Left colon (tissue), 2 donors: ENCODE results near the gene NACC2. TPM values are rescaled to one million over a fixed set of nuclear protein-coding genes. Genes with fewer than 3 reads are reported as not detected.

Experiments used
- ATAC-seq: fragments of 200-7000 bp; cut with Tn5 transposase; one replicate; pipeline ENCODE4 v1.9.1; 2020; ENCODE audit warnings: mild to moderate bottlenecking, moderate library complexity
- DNase-seq, 2 donors: peaks; one replicate each; pipeline ENCODE4 v3.0.0-alpha.2; 2020
- intact Hi-C, 2 donors: fragments of 100-400 bp; cut with DNase I in 1 of 2; cut with micrococcal nuclease in 1 of 2; formaldehyde crosslinking; loops; one replicate each; pipeline versions ENCODE4 v1.11.2 to v1.14.0; 2022; cut with DNase I, micrococcal nuclease
- total RNA-seq, 2 donors: library from RNA; stranded (reverse); fragmentation: NEBNext Ultra II Directional; extraction: Animal tissue kit (Norgen Biotek cat#: 25700); gene quantifications; one replicate each; pipeline ENCODE4 v1.2.1, GENCODE V29; 2021
- donor health status: DM: no; HTN: no; CAD: no.
- donor health status: DM: yes; HTN: yes; CAD: no.

Gene NACC2
- total RNA-seq, 2 donors from 2014 or later: 16.0 to 25.2 TPM

DNA sequence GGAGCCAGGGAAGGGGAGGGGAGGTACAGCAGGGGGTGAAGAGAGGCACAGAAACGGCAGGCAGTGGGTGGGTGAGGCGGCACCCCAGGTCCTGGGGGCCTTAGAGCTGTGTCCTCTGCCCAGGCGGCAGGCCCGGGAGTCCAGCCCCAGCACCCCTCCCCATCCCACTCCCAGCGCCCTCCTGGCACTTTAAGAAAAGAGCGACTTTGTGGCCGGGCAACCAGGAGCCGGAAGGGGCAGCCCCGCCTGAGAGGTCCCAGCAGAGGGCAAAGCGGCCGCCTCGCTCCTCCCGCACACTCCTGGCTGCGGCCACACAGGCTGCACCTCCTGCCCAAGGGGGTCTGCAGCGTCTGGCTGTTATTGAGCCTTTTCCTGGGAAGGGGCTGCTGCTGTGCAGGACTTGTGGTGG is 42.6 kb downstream of the NACC2 start:
- intact Hi-C loops: no loop called here
- ATAC-seq (peak; percentile 51), DNase-seq (peak in 1 of 2 donors; percentile 40)

DNA sequence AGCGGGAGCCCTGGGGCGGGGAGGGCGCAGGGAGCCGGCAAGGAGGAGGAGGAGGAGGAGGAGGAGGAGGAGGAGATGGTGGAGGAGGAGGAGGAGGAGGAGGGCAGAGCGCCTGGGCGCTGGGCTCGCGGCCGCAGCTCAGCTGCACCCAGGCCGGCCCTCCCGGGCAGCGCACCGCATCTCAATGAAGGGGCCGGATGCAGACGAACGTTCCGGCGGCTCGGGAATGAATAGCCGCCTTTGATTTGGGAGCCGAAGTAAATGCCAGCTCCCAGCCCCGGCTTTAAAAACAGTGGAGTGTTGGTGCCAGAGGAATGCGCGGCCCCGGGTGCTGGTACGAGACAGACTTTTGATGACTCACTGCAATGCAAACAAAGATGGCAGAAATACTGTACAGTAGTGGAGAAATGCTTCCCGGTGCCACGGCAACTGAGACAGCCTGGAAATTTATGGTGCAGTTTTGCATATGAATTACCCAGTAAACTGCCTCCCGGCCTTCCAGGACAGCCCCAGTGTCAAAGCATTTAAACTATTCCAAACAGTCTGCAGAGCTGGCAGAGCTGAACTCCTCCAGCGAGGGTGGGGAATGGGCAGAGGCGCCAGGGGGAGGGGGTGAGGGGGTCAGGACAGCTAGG is 43.1 kb downstream of the NACC2 start:
- peak; percentile 79 to 86 for DNase-seq
- intact Hi-C loops: no loop called here
- ATAC-seq: peak; percentile 87

DNA sequence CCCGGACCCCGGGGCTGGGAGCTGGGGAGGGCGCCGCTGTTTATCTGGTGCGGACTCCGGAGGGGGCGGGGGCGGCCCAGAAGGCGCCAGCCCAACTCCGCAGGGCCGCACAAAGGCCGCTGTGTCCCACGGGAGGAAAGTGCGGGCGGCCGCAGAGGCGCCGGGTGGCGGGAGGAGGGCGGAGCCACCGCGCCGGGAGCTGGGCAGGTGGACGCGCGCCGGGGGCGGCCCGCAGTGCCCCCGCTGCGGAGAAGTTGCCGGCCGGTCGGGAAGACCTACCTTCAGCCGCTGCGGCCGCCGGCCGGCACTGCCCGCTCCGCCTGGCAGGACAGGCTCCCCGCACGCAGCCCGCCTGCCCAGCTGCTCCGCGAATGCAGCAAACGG is 43.6 kb downstream of the NACC2 start:
- peak; percentile 49 for ATAC-seq
- peak in 1 of 2 donors; percentile 43 for DNase-seq
- intact Hi-C loops: no loop called here

DNA sequence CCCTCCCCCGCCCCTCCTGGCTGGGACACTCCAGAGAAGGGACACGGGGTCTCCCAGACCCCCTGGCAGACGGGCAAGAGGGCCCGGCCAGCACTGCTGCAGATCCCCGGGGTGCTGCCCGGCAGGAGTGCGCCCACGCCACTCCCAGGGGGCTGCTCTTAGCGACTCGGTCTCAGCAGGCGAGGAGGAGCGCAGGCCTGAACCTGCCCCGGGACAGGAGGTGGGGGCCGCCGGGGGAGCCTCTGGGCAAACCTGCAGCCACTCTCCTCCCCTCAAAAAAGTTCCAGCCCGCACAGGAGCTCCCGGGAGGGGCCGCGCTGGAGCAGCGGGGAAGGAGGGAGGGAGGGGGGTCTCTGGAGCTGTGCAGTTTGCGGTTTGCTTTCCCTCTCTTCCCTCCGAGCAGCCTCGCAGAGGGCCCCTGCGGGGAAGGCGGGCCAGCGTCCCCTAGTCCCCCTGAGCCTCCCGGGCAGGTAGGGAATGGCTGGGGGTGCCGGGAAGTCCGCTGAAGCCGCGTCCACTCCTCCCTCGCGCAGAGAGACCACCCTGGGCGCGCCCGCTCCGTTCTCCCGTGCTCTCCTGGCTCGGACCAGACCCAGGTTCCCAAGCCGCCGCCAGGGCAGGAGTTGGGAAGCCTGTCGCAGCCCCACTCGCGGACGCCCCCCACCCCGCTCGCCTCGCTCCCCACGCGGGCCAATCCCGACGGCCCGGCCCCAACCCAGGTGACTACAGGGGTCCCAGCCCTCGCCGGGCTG is 44.2 kb downstream of the NACC2 start:
- intact Hi-C loops: no loop called here
- DNase-seq (no peak), ATAC-seq (no peak)

DNA sequence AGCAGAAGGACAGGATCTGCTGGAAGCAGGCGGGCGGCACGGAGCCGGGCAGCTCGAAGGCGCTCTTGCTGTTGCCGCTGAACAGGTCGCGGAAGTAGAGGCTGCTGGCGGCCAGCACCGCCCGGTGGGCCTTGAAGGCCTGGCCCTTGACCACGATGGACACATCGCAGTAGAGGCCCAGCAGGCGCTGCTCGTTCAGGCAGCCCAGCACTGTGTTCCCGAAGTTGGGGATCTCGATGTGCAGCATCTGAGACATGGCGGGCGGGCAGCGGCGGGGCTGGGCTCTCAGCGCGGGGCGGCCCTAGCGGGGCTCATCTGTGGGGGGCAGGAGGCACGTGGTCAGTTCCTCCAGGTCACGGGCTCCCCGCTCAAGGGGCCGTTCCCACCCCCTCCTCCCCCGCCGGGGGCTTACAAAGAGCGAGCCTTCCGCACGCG is 44.8 kb downstream of the NACC2 start:
- intact Hi-C loops: no loop called here
- ATAC-seq (no peak), DNase-seq (no peak)

DNA sequence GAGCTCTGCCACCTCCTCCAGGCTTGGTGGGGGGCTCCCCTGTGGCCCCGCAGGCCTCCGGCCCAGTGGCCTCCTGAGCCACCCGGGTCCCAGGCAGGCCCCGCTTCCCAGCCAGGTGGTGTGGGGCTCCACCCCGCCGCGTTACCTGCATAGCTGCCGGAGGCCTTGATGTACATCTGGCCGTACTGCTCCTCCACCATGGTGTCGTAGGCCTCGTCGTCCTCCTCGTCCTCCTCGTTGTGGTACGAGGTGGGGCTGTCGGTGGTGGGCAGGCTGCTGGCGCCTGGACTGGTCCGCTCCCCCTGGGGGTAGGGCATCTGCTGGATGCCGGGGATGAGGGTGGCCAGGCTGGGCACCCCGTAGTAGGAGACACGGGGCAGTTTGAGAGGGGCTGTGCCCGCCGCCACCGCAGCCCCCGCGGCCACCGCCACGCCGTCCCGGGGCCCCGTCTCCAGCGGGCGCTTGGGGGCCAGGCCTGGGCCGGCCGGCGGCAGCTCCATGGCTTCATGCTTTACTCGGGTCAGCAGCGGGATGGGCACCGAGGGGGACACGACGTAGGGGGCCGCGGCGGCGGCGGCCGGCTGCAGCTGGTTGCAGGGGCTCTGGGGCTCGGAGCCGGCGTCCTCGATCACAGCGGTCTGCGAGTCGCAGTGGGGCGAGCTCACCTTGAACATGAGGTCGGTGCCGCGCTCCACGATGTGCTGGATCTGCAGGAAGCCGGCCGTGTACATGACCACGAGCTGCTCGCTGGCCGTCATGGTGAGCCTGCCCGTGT is 45.4 kb downstream of the NACC2 start:
- intact Hi-C loops: no loop called here
- ATAC-seq (no peak), DNase-seq (no peak)

DNA sequence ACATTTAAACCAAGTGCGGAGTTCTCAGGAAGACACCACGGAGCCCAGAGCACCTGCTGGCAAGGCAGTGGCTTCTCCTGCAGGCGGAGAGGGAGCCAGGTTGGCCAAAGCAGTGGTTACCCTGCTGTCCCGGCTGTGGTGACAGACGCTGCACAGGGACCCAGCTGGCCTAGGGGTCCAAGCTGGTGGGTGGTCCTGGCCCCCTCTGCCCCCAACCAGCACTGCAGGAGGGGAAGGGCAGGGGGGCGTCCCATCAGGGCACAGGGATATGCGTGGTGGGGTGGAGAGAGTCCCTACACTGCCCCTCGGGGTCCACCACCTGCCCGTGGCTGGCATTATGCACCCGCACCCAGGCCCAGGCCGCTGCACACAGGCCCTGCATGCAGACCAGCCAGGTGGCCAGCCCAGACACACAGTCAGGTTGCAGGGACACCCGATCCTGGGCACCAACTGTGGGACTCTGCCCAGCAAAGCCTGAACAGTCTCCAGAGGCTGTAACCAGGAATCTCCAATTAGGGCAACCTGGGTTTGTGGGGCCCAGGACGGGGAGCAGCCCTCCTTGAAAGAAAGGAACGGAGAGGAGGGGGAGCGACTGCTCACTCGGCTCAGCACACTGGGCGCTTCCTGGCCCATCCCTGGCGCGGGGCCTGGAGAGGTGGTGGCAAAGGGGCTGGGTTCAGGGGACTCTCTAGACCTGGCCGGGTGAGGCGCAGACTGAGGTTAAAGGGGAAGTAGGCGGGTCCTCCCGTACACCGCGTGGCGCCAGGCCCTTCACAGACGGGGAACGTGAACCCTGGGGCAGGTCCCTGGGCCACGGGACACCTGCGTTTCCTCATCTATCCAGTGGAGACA is 46.3 kb downstream of the NACC2 start:
- intact Hi-C loops: no loop called here
- DNase-seq (no peak), ATAC-seq (no peak)

DNA sequence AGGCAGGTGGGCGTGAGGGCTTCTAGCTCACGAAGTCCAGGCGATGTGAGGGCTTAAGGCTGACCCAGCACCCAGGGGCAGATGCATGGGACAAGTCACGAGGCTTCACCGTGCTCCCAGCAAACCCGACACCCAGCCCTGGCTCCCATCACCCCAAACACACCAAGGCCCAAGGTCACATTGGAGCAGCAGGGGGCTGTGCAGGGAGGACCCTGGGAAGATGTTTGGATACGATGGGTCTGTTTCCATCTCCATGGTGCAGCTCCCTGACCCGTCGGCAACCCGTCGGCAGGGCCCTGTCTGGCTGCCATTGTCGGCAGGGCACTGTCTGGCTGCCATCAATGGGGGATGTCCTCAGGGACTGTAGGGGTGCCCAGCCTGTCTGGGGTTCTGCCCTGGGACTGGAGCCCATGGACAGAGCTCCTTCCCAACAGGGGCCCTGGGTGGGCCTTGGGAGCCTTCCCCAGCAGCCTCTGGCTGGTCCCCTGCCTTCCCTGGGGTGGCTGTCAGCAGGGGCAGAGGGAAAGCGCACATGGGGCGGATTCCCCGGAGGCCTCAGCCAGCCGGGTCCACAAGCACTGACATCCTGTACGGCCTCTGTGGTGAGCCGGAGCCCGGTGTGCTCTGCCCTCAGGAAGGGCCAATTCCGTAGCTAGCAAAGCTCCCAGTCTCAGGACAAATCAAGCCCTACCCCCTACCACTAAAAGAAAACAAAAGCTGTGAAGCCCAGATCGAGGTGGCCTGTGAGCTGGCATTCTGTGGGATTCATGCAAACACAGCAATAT is 47.1 kb downstream of the NACC2 start:
- no peak for ATAC-seq
- intact Hi-C loops: no loop called here
- no peak for DNase-seq

DNA sequence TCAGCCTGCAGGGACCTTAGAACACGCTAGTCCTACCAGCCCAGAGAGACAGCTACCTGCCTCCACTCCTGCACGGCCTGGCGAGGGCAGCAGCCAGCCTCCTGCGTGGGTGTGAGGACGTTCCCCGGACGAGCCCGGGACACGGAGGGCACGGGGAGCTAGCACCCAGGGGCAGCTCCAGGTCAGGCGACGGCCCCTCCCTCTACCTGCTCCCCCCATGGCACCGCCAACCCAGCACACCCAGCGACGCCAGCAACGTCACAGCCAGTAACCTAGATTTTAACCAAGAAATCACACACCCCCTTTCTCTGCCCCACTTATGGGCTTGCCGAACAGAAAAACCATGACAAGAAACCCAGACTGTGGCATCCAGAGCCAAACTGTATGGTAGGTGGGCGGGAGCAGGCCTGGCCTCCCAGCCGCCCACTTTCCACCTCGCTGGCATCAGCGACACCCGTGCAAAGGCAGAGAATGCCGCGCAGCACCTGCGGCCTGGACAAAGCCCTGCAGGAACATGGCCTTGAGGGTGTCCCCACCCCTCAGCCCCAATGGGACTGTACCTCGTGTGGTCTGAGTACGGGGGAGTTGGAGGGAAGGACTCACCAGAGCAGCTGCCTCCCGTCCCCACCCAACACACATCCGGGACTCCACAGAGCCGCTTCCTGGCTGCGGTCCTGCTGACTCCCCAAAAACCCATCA is 47.9 kb downstream of the NACC2 start:
- intact Hi-C loops: no loop called here
- ATAC-seq: no peak
- no peak for DNase-seq

DNA sequence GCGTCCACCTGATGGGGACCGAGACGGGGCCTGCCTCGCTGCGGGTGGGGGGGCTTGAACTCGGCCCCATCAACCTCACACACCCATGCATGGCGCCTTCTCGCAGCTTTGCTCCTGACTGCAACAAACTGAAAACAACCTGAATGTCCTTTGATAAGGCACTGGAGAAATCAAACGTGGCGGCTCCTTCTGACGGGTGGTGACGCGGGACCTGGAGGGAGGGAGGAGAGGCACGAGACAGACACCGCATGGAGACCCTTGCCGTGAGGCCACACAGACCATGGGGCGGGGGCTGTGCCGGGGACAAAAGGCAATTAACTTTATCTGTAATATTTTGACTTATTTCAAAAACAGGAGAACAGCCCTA is 48.6 kb downstream of the NACC2 start:
- ATAC-seq (no peak), DNase-seq (no peak)
- intact Hi-C loops: no loop called here

DNA sequence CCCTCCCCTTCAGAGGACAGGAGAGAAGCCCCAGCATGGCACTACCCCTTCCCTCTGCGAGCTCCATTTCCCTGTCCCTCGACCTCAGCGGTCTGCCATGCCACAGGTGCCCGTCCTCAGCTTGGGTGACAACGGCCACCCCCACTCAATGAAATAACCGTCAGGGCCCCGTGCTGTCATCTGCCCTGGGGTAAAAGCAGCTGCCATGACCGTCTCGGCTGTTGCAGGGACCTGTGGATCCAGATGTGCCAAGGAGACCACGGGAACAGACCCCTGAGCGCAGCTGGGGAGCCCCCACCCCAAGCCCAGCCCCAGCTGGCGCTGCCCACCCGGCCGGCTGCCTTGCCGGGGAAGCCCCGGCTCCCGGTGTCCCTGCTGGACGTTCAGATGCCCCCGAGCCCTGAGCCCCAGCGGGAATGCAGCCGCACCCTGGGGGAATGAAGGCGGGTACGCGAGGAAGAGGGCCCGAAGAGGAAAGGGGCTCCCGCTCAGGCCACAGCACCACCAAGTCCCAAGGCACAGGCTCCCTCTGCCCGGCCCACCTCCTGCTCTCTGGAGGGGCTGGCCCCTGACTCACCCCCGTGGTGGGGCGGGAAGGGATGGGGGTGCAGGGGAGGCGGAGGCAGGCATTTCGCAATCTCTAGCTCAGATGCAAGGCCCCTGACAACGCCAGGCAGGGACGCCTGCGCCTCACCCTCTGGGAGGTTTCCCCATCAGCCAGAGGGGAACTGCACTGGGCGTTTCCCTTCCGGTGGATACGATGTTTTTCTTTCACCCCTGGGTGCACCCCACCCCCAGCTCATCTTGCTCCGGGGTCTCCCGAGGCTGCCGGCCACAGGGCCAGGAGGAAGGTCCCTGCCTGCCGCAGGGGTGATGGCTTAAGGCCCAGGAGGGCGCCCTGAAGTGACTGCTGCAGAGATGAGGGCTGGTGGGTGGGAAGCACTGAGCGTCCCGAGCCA is 49.2 kb downstream of the NACC2 start:
- intact Hi-C loops: no loop called here
- DNase-seq (no peak), ATAC-seq (no peak)

DNA sequence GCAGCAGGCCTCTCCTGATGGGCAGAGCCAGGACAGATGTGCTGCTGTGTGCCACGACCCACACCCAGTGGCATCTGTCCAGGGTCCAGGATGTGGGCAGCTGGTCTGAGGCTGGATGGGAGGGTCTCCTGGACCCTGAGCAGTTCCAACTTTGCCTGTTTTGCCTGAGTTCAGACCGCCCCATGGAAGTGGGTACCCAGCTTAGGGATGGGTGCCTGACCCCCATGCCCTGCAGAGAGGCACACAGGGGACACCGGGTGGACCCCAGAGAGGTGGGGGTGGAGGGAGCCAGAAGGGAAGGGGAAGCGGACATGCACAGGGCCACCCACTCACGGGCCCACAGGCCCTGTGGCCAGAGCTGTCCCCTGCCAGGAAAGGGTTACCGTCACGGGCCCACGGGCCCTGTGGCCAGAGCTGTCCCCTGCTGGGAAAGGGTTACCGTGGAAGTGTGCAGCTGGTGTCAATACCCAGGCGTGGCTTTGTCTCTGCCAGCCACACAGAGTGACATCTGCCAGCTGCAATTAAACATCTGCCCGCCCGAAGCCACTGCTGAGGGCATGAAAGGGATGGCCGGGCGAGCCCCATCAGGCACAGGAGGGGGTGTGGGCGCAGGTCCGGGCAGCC is 50.0 kb downstream of the NACC2 start:
- intact Hi-C loops: no loop called here

DNA sequence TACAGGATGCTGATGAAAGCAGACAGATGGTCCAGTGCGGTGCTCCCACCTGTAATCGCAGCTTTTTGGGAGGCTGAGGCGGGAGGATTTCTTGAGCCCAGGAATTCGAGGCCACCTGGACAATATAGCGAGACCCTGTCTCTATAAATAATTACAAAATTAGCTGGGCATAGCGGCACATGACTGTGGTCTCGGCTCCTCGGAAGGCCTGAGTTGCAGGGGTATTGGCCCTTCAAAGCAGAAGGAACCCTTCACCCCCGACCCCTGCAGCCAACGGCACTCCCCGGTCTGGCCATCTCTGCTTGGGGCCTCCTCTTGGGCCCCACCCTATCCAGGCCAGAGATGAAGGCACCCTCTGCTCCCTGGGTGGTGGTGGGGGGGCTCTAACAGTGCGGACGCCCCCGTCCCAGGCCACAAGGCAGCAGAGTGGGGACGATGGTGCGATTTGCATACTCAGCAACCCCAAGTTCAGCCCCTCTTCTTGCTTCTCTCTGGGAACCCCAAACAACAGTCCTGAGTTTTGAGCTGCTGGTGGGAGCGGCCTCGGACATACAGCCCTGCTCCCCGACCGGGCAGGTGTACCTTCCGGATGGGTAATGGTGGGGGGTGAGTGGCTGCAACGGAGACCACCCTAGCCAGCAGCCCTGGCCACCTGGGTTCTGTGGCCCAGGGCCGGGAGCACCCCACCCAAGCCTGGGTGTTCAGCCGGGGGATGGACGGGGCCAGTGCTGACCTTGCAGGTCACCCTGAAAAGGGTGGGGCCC is 50.7 kb downstream of the NACC2 start:
- DNase-seq (no peak), ATAC-seq (no peak)
- intact Hi-C loops: no loop called here

More for the DNA sequence above, 50.0 kb downstream of the NACC2 start:
- ATAC-seq (no peak), DNase-seq (no peak)

DNA sequence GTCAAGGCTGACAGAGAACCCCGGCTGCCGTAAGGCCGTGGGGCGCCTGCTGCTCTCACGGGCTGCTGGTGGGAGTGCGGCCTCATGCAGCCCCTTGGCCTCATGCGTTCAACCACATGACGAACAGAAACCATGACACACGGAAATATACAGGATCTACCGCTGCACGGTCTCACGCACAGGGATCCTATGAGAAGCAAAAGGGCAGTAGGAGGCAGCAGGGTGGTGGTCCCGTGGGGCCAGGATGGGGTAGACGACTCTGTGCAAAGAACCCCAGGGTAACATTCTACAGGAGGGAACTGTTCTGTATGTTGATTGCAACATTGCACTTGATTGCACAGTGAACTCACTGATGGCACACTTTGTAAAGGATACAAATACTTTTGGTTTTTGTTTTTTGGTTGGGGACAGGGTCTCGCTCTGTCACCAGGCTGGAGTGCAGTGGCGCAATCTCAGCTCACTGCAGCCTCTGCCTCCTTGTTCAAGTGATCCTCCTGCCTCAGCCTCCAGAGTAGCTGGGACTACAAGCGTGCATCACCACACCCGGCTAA is 51.6 kb downstream of the NACC2 start:
- intact Hi-C loops: no loop called here
- ATAC-seq (no peak), DNase-seq (no peak)

DNA sequence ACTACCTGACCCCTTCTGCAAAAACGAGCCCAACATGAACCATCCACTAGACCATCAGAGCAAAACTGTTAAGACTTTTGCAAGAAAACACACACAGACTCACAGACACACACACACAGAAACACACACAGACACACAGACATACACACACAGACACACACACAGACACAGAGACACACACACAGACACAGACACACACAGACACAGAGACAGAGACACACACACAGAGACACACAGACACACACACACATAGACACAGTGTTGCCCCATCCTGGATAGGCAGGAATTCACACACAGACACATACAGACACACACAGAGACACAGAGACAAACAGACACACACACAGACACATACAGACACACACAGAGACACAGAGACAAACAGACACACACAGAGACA is 52.5 kb downstream of the NACC2 start:
- intact Hi-C loops: no loop called here
- no peak for DNase-seq
- no peak for ATAC-seq
